Measurements from ENCODE around the gene TNFRSF14.

TNFRSF14 gene

GRCh38 chr1:2612591-2613365, 56.6 kb downstream of the TNFRSF14 start:
- DNase-seq (ENCODE audit: low read depth, low spot score) = no peak

Measured in astrocyte of the hippocampus (primary cell).